ENCODE measurements around the gene ATP9A. TPM values are rescaled to one million over a fixed set of nuclear protein-coding genes. Genes with fewer than 3 reads are reported as not detected.

The ATP9A gene
- total RNA-seq, 6 experiments from 2014 or later: 21.4 to 34.0 (median 22.8) TPM

DNA sequence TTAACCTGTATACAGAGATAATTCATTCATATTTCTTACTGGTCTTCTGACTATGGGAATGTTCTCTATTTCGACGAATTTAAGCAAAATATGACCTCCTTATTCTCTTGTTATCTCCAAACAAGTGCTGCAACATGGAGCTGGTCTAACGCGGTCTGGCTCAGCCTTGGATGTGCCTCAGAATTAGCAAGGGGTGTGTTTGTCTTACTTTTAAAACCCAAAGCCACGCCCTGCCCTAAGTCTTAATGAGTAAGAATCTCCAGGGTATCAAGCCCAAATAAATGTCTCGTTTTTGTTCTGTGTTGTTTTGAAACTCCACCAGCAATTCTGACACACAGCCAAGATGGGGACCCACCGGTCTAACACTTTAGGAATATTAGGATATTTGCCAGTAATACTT, 99.2 kb downstream of the ATP9A start:
- DNase-seq: no peak
- H3K9me3 Mint-ChIP-seq: no peaks in the 10 kb centered on the region
- no peaks in the 10 kb centered on the region for H3K4me1 Mint-ChIP-seq (ENCODE audit: low read depth)
- H3K27ac Mint-ChIP-seq: no peak overlapping the region
- H3K36me3 Mint-ChIP-seq (ENCODE audit: low read depth): peaks cover 43% of the 10 kb centered on the region
- H3K4me3 Mint-ChIP-seq: no peak overlapping the region
- TF ChIP-seq, protein P1, sequence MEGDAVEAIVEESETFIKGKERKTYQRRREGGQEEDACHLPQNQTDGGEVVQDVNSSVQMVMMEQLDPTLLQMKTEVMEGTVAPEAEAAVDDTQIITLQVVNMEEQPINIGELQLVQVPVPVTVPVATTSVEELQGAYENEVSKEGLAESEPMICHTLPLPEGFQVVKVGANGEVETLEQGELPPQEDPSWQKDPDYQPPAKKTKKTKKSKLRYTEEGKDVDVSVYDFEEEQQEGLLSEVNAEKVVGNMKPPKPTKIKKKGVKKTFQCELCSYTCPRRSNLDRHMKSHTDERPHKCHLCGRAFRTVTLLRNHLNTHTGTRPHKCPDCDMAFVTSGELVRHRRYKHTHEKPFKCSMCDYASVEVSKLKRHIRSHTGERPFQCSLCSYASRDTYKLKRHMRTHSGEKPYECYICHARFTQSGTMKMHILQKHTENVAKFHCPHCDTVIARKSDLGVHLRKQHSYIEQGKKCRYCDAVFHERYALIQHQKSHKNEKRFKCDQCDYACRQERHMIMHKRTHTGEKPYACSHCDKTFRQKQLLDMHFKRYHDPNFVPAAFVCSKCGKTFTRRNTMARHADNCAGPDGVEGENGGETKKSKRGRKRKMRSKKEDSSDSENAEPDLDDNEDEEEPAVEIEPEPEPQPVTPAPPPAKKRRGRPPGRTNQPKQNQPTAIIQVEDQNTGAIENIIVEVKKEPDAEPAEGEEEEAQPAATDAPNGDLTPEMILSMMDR (IDR thresholded peaks at IDR 0.05): no peak
- H3K27me3 Mint-ChIP-seq (ENCODE audit: insufficient read depth): no peaks in the 10 kb centered on the region; the same call in 1 of the 2 replicates

DNA sequence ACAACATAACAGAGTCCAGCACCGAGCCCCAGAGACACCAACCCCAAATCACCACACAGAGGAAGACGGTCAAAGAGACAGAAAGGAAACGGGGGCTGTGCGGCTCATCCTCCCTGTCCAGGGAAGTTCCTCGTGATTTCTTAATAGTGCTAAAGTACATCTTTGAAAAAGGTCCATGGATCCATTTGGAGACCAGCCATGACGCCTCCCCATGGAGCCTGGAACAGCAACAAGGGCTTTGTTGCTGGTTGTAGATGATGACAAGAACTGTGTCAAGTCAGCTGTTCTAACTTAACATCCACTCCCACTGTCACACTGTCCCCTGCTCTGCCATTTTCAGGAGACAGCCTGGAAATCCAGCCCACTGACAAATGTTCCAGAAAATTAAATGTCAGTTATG, 99.7 kb downstream of the ATP9A start:
- Mint-ChIP-seq H3K27ac (no peak overlapping the region), H3K4me3 (no peak overlapping the region), H3K9me3 (no peaks in the 10 kb centered on the region), H3K4me1 (ENCODE audit: low read depth) (no peaks in the 10 kb centered on the region), H3K27me3 (ENCODE audit: insufficient read depth) (no peaks in the 10 kb centered on the region; the same call in 1 of the 2 replicates), H3K36me3 (ENCODE audit: low read depth) (peaks cover 38% of the 10 kb centered on the region)
- TF ChIP-seq, protein P1 (IDR thresholded peaks at IDR 0.05): no peak
- no peak for DNase-seq

DNA sequence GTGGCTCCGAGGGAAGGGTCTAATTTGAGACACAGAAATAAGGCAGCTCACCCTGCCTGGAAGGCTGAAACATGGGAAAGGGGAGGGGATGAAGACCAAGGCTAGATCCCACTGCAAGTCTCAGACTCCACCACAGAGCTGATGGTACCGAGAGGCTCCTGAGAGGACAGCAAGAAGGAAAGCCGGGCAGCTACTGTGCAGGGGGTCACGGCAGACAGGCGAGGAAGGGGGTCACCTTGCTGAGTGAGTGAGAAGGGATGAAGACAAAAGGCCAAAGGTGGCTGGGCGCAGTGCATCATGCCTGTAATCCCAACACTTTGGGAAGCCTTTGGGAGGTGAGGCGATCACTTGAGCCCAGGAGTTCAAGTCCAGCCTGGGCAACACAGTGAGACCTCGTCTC, 100.7 kb downstream of the ATP9A start:
- H3K9me3 Mint-ChIP-seq: no peaks in the 10 kb centered on the region
- peaks cover 38% of the 10 kb centered on the region for H3K36me3 Mint-ChIP-seq (ENCODE audit: low read depth)
- H3K27me3 Mint-ChIP-seq (ENCODE audit: insufficient read depth): no peaks in the 10 kb centered on the region; the same call in 1 of the 2 replicates
- H3K27ac Mint-ChIP-seq: no peak overlapping the region
- no peak overlapping the region for H3K4me3 Mint-ChIP-seq
- no peak for DNase-seq
- TF ChIP-seq, protein P1 (IDR thresholded peaks at IDR 0.05): no peak
- no peaks in the 10 kb centered on the region; the same call in 1 of the 2 replicates for H3K4me1 Mint-ChIP-seq (ENCODE audit: low read depth)

DNA sequence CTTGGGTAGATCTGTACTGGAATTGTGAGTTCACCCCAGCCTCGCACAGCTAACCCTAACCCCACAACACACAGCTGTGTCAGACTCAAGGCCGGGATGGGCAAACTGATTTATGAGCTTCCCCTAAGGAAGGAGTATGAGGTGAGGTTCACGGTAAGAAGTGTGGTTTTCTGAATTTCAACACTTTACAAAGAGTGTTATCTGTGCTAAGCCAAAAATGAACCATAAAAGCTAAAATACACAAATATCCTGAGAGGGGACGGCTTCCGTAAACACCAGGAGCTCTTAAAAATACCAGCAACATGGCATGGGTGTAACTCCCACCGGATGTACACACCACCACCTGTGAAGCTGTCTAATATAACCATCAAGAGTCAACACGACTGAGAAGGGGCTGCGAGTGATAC, 101.2 kb downstream of the ATP9A start:
- Mint-ChIP-seq H3K27me3 (ENCODE audit: insufficient read depth) (no peaks in the 10 kb centered on the region; the same call in 1 of the 2 replicates), H3K27ac (no peak overlapping the region)

DNA sequence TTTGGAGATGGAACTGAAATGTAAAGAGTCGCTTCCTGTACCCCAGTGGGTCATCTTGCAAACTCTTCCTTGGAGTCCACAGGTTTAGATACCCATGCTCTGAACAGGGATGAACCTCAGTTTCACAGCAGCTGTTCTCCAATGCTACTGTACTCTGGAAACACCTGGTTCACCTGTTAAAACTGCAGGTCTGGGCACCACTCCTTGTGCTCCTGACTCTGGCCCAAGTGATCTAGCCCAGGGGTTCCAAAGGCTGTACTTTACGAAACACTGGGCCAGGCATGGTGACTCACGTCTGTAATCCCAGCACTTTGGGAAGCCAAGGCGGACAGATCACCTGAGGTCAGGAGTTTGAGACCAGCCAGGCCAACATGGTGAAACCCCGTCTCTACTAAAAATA, 102.1 kb downstream of the ATP9A start:
- Mint-ChIP-seq H3K27me3 (ENCODE audit: insufficient read depth) (no peaks in the 10 kb centered on the region; the same call in 1 of the 2 replicates), H3K9me3 (no peaks in the 10 kb centered on the region), H3K4me3 (no peak overlapping the region), H3K27ac (no peak overlapping the region), H3K36me3 (ENCODE audit: low read depth) (peaks cover 33% of the 10 kb centered on the region), H3K4me1 (ENCODE audit: low read depth) (peaks cover 12% of the 10 kb centered on the region)
- DNase-seq: no peak
- TF ChIP-seq, protein P1 (IDR thresholded peaks at IDR 0.05): no peak

More for the DNA sequence above, 101.2 kb downstream of the ATP9A start:
- TF ChIP-seq, protein P1 (IDR thresholded peaks at IDR 0.05): no peak
- DNase-seq: no peak
- H3K4me3 Mint-ChIP-seq: no peak overlapping the region
- peaks cover 4% of the 10 kb centered on the region for H3K4me1 Mint-ChIP-seq (ENCODE audit: low read depth)
- no peaks in the 10 kb centered on the region for H3K9me3 Mint-ChIP-seq
- peaks cover 38% of the 10 kb centered on the region for H3K36me3 Mint-ChIP-seq (ENCODE audit: low read depth)

Measured in HFFc6 (cell line).